ENCODE data around the gene KCP.
A peak's percentile ranks its signal among the peaks of the same experiment; 100 is the strongest.
"Not testable (repeated sequence)": the region's sequence is repeated elsewhere in the genome, so short reads cannot be mapped to it uniquely, and the experiment has no call there.

Gene KCP

GRCh38 chr7:128910569-128910945 is at the start of gene KCP:
Gene KCP (minus strand): TSS chr7:128910709. CDS start chr7:128910676, 33 bp downstream.
- DNase-seq: no peak

GRCh38 chr7:128959296-128959695 is 48.8 kb upstream of the KCP start:
- no peak for DNase-seq

- DNase-seq: no peak
Observed at GRCh38 chr7:128955981-128956380, 45.5 kb upstream of the KCP start.

- DNase-seq: no peak
Observed at GRCh38 chr7:128954830-128955802, 44.6 kb upstream of the KCP start.

DNA sequence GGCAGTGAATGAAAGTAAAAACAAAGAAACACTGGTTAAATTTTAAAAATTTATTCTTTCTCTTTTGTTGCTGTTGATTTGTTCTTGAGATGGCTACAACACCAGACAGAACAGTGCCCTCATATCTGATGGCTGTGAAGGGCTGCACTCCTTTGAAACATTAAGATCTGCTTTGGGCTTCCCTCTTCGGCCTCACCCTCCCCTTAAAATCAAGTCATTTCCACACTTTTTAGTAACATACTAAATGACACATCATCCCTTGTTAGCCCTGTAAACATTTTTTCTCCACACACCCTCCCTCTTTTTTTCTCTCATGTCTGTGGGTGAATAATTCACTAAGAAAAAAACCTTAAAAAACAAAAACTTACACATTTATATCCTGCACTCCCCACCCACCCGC is 43.6 kb upstream of the KCP start:
- no peak for DNase-seq

GRCh38 chr7:128951296-128951695 is 40.8 kb upstream of the KCP start:
- DNase-seq: no peak

DNA sequence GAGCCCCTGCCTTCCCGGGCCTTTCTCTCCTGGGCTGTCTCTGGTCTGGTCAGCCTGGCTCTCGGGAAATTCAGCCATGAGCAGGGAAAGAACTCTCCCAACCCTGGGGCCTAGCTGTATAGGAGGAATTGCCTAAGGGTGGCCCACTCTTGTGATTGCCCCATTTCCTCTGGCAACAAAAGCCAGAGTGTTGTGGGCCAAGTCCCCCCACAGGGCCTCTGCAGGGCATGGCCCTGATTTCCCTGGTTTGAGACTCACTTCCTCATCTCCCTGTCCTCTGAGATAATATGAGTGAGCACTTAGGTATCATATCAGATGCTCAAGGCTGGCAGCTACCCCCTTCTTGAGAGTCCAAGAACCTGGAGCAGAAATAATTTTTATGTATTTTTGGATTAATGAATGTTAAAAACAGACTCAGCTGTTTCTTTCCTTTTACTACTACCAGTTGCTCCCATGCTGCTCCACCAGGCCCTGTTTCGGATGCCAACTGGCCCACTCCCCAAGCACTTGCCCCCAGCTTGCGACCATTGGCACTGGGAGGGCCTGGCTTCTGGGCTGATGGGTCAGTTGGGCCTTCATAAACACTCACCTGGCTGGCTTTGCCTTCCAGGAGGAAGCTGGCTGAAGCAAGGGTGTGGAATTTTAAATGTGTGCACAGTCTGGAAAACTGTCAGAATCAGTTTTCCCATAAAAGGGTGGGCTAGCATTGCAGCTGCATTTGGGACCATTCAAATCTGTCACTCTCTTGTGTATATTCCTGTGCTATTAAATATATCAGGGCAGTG is 38.7 kb upstream of the KCP start:
- DNase-seq: peak; percentile 88

DNA sequence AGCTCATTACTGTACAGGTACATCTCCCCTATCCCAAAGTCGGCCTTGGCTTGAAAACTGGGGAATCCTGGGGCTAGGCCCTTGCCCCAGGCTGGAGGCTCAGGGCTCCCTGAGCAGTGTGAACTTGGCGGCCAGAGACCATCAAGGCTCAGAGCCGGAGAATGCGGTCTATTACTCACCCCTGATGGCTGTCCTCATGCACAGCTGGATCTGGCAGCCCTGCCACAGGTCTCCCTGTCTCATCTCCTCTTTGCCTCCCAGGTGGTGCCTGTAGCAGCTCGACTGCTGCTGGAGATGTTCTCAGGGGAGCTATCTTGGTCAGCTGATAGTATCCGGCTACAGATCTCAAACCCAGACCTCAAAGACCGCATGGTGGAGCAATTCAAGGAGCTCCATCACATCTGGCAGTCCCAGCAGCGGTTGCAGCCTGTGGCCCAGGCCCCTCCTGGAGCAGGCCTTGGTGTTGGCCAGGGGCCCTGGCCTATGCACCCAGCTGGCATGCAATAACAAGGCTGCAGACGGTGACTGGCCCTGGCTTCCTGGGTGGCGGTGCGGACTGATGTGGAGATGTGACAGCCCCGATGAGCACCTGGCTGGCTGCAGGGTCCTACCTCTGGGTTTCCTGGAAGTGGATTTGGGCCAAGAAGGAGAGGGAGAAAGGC is 37.9 kb upstream of the KCP start:
- peak; percentile 97 for DNase-seq

DNA sequence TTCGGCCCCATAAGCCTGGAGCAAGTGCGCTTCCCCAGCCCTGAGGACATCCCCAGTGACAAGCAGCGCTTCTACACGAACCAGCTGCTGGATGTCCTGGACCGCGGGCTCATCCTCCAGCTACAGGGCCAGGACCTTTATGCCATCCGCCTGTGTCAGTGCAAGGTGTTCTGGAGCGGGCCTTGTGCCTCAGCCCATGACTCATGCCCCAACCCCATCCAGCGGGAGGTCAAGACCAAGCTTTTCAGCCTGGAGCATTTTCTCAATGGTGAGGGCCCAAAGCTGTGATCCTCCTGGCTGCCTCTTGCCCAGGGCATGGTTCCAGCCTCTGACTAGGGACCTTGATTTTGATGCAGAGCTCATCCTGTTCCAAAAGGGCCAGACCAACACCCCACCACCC is 37.3 kb upstream of the KCP start:
- no peak for DNase-seq

DNA sequence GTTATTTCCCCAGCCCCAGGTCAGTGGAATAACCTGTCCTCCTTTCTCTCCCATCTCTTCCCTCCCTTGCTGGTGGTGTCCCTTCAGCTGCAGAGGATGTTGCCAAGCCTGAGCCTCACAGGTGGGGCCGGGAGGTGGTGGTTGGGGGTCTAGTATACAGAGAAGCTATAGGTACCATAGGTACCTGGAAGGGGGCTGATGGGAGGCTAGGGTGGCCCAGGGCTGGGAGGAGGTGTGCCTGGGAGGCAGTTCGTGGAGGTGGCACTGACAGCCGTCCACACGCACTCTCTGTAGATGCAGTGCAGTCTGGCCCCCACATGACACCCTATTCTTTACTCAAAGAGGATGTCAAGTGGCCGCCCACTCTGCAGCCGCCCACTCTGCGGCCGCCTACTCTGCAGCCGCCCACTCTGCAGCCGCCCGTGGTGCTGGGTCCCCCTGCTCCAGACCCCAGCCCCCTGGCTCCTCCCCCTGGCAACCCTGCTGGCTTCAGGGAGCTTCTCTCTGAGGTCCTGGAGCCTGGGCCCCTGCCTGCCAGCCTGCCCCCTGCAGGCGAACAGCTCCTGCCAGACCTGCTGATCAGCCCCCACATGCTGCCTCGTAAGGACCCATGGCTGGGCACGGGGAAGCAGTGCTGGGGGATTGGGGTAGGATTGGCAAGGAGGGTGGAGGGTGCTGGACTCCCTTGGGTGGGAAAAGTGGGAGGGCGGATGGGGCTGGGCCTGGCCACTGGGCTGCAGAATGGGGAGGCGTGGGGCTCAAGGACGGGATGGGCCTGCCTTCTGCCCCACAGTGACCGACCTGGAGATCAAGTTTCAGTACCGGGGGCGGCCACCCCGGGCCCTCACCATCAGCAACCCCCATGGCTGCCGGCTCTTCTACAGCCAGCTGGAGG is 36.7 kb upstream of the KCP start:
- DNase-seq: no peak

DNA sequence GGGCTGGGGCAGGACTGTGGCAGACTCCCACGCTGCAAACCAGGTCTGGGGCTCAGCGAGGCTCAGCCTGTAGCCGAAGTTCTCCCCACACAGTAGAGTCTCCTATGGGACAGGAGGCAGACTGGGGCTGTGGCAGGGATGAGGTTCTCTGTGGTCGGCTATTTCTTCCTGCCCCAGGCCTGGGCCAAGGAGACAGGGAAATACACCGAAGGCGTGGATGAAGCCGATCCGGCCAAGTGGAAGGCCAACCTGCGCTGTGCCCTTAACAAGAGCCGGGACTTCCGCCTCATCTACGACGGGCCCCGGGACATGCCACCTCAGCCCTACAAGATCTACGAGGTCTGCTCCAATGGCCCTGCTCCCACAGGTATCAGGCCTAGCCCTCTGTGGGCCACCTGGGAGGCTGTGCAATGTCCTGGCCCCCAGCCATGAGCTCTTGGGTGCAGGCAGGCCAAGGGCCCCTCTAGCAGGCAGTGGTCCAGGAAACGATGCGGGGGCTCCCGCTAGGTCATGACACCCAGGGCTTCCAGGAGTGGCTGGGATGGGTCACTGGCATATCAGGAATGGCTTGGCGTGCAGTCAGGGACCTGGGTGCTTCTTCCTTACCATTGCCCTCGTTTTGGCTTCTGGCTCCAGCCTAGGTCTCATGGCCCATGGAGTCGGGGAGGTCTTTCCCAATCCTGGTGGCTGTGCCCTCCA is 35.3 kb upstream of the KCP start:
- DNase-seq: no peak

GRCh38 chr7:128944487-128945236 is 34.2 kb upstream of the KCP start:
- DNase-seq: no peak

DNA sequence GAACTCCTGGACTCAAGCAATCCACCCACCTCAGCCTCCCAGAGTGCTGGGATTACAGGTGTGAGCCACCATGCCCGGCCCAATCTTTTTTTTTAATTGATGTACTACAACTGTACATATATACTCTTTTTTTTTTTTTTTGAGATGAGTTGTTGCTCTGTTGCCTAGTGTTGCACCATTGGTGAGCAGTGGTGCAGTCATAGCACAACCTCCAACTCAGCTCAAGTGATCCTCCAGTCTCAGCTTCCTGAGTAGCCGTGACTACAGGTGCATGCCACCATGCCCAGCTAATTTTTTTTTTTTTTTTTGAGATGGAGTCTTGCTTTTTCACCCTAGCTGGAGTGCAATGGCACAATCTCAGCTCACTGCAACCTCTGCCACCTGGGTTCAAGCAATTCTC is 32.7 kb upstream of the KCP start:
- not testable (repeated sequence) for DNase-seq

- DNase-seq: no peak
Observed at GRCh38 chr7:128941946-128942526, 31.5 kb upstream of the KCP start.

DNA sequence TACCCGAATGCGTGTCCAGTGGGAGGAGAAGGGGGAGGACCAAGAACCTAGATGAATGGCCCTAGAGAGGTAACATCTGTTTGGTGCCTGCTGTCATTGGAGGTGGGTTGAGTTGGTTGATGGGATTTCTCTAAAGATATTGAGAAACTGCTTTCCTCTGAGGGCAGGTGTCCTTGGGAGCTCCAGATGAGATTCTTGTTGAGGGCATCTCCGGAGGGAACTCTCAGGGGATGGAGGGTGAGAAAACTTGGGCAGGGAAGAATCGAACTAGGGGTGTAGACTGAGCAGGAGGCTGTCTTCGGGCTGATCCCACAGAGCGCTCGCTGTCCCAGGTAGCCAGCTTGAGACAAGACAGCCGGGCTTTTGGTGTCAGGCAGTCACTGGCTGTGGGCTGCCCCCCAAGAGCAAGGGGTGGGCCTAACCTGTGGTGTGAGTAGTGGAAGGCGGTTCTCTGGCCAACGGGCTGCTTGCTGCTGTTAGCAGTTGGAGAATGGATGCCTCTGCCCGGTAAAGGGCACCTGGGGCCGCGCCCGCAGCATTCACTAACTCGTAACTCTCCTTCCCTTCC is 30.9 kb upstream of the KCP start:
- no peak for DNase-seq

- DNase-seq: peak; percentile 79
Observed at GRCh38 chr7:128940494-128941322, 30.2 kb upstream of the KCP start.

- peak; percentile 24 for DNase-seq
Observed at GRCh38 chr7:128939861-128940410, 29.4 kb upstream of the KCP start.

GRCh38 chr7:128939075-128939860 is 28.8 kb upstream of the KCP start:
- DNase-seq: no peak

Data from GF-D8 (cell line).